Measurements from ENCODE around the gene SBDS.
"Not testable (repeated sequence)": the region's sequence is repeated elsewhere in the genome, so short reads cannot be mapped to it uniquely, and the experiment has no call there.

Gene SBDS

DNA sequence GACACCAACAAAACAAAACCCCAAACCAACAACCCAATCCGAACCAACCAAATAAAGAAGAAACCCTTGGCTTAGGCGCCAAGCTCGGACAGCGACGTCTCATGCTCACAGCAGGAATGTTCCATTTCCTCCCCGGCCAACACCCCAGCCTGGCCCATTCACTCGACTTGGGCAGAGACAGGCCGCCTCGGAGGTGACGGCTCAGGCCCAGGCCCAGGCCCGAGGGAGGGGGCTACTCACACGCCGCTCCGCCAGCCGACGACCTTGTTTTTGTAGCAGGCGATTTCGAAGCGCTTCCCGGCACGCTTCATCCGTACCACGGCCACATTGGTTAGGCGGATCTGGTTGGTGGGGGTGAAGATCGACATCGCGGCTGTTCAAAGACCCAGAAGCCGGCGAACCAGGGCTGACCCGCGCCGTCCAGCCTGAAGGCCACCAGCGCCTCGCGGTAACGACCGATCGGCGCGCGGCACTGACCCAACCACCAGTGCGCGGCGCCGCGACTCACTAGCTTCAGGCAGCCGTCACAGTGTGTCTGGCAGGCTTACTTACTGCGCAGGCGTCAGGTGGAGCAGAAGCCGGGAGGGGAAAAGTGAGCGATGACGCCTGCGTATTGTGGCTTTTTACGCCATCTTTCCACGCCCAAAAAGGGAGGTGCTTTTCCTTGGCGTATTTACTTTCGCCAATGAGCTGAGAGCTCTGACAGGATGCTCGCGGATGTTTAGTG, at the start of gene SBDS:
Gene SBDS (minus strand): TSS at position 537 of the 727 bp plus-strand sequence. CDS start 169 bp downstream, at position 368.
- peak within 1 kb of the TSS; percentile 59 for H3K27ac ChIP-seq (ENCODE audit: low read depth, low read length)
- H2AFZ ChIP-seq (ENCODE audit: low read depth, low read length, severe bottlenecking) = peak within 1 kb of the TSS; percentile 74
- not testable (repeated sequence) for H3K27me3 ChIP-seq (ENCODE audit: low read length); H3F3A ChIP-seq (ENCODE audit: insufficient read depth); H3K9me2 ChIP-seq (replicated peaks; ENCODE audit: insufficient read depth, low read length); H4K20me1 ChIP-seq (ENCODE audit: low read depth, low read length); H3K9me3 ChIP-seq (ENCODE audit: insufficient read depth, low read length)
- peaks cover 40% of the 10 kb centered on the region for H3K79me2 ChIP-seq (ENCODE audit: insufficient read depth, low read length)
- H3K9ac ChIP-seq (ENCODE audit: low read length) = peak within 1 kb of the TSS; percentile 85
- peak within 1 kb of the TSS; percentile 78 for H3K4me3 ChIP-seq (ENCODE audit: insufficient read depth, low read length, poor library complexity, severe bottlenecking)
- H3K36me3 ChIP-seq (ENCODE audit: low read length) = peaks cover 20% of the 10 kb centered on the region
- peak within 1 kb of the TSS; percentile 69 for H3K4me2 ChIP-seq (ENCODE audit: low read depth, low read length, poor library complexity, severe bottlenecking)

DNA sequence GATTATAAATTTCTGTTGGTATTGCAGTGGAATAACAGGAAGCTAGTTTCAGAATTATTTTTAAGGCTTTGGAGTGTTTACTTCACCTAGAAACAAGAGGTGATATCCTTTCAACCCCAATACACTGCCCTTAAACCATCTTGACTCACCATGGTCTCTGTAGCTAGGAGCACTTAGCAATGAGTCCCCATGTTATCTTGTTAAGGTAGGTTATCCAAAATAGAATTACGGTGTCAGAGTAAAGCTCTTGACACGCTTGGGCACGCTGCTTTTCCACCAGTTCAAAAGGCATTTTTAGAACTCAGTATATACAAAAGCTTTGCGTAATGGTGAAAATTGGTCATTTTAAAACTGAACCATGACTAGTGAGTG, 48.2 kb upstream of the SBDS start:
- H3K9me3 ChIP-seq (ENCODE audit: insufficient read depth, low read length); H4K20me1 ChIP-seq (ENCODE audit: low read depth, low read length); H3K27me3 ChIP-seq (ENCODE audit: low read length); H3K79me2 ChIP-seq (ENCODE audit: insufficient read depth, low read length); H3F3A ChIP-seq (ENCODE audit: insufficient read depth); H3K4me2 ChIP-seq (ENCODE audit: low read depth, low read length, poor library complexity, severe bottlenecking); H2AFZ ChIP-seq (ENCODE audit: low read depth, low read length, severe bottlenecking); H3K4me3 ChIP-seq (ENCODE audit: insufficient read depth, low read length, poor library complexity, severe bottlenecking); H3K9ac ChIP-seq (ENCODE audit: low read length); H3K9me2 ChIP-seq (replicated peaks; ENCODE audit: insufficient read depth, low read length); H3K27ac ChIP-seq (ENCODE audit: low read depth, low read length); H3K36me3 ChIP-seq (ENCODE audit: low read length): not testable (repeated sequence)

GRCh38 chr7:67042781-67043558, 47.6 kb upstream of the SBDS start:
- not testable (repeated sequence) for H3K4me2 ChIP-seq (ENCODE audit: low read depth, low read length, poor library complexity, severe bottlenecking); H3K9me3 ChIP-seq (ENCODE audit: insufficient read depth, low read length); H3K9ac ChIP-seq (ENCODE audit: low read length)

GRCh38 chr7:67040832-67041231, 45.4 kb upstream of the SBDS start:
- H3K9me2 ChIP-seq (replicated peaks; ENCODE audit: insufficient read depth, low read length); H3K36me3 ChIP-seq (ENCODE audit: low read length); H3K9me3 ChIP-seq (ENCODE audit: insufficient read depth, low read length); H3F3A ChIP-seq (ENCODE audit: insufficient read depth); H3K27me3 ChIP-seq (ENCODE audit: low read length); H4K20me1 ChIP-seq (ENCODE audit: low read depth, low read length); H3K27ac ChIP-seq (ENCODE audit: low read depth, low read length); H3K9ac ChIP-seq (ENCODE audit: low read length); H3K4me3 ChIP-seq (ENCODE audit: insufficient read depth, low read length, poor library complexity, severe bottlenecking); H3K79me2 ChIP-seq (ENCODE audit: insufficient read depth, low read length); H3K4me2 ChIP-seq (ENCODE audit: low read depth, low read length, poor library complexity, severe bottlenecking); H2AFZ ChIP-seq (ENCODE audit: low read depth, low read length, severe bottlenecking): not testable (repeated sequence)

More at GRCh38 chr7:67042781-67043558, 47.6 kb upstream of the SBDS start:
- H3K27ac ChIP-seq (ENCODE audit: low read depth, low read length); H3K27me3 ChIP-seq (ENCODE audit: low read length); H3K9me2 ChIP-seq (replicated peaks; ENCODE audit: insufficient read depth, low read length); H2AFZ ChIP-seq (ENCODE audit: low read depth, low read length, severe bottlenecking); H3K4me3 ChIP-seq (ENCODE audit: insufficient read depth, low read length, poor library complexity, severe bottlenecking); H3F3A ChIP-seq (ENCODE audit: insufficient read depth); H4K20me1 ChIP-seq (ENCODE audit: low read depth, low read length); H3K36me3 ChIP-seq (ENCODE audit: low read length); H3K79me2 ChIP-seq (ENCODE audit: insufficient read depth, low read length): not testable (repeated sequence)

DNA sequence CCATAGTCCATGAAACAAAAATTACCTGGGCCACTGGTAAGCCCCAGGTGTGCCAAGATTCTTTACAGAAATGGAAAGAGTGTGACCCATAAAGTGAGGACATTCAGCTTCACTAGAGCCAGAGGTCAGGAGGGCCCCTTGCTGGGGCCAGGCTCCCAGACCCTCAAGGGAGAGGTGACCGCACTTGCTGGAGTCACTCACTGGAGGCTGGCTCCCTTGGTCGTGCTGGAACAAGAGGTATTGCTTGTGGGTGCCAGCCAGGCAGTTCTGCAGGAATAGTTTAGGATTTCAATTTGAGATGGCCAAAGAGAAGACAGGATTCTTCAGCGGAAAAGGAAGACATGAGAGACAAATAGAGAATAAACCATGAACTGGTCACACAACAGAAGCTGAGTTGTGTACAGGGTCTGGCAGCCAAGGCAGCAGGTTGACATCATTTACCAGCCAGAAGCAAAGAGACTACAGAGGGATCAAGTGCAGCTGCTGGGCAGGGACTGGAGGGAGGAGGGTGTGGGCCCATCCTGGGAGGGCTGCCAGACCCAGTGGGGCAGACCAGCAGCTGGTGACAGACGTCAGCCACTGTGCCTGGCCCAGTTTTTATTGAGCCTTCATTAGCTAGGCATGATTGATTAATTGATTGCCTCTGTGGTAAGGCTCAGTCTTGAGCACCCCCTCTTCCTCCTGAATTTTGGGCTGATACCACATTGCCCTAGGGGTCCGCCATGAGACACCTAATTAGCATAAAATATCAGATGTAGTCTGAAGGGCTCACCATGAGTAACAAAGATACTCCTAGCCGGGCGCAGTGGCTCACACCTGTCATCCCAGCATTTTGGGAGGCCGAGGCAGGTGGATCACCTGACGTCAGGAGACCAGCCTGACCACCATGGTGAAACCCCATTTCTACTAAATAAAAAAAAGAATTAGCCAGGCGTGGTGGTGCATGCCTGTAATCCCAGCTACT, 41.3 kb upstream of the SBDS start:
- not testable (repeated sequence) for H4K20me1 ChIP-seq (ENCODE audit: low read depth, low read length); H3K27ac ChIP-seq (ENCODE audit: low read depth, low read length); H3K9ac ChIP-seq (ENCODE audit: low read length); H3K36me3 ChIP-seq (ENCODE audit: low read length); H3K4me3 ChIP-seq (ENCODE audit: insufficient read depth, low read length, poor library complexity, severe bottlenecking); H3K9me2 ChIP-seq (replicated peaks; ENCODE audit: insufficient read depth, low read length); H3K27me3 ChIP-seq (ENCODE audit: low read length); H3K4me2 ChIP-seq (ENCODE audit: low read depth, low read length, poor library complexity, severe bottlenecking); H3F3A ChIP-seq (ENCODE audit: insufficient read depth); H2AFZ ChIP-seq (ENCODE audit: low read depth, low read length, severe bottlenecking); H3K9me3 ChIP-seq (ENCODE audit: insufficient read depth, low read length); H3K79me2 ChIP-seq (ENCODE audit: insufficient read depth, low read length)
